Ishikawa (cell line): Measurements from ENCODE around the gene IGDCC3.

Experiments used
- CEBPB ChIP-seq: IDR thresholded peaks from 2 replicates; pipeline ENCODE4 v1.6.1; 2012
- CREB1 ChIP-seq: IDR thresholded peaks from 2 replicates; pipeline ENCODE4 v1.6.1; 2012; ENCODE audit warnings: low read depth
- EGR1 ChIP-seq: IDR thresholded peaks from 2 replicates; pipeline ENCODE4 v1.6.1; 2012
- EP300 ChIP-seq: IDR thresholded peaks from 2 replicates; pipeline ENCODE4 v1.6.1; 2012; ENCODE audit warnings: borderline replicate concordance
- FOXM1 ChIP-seq: IDR thresholded peaks from 2 replicates; pipeline ENCODE4 v1.6.1; 2012; ENCODE audit warnings: low read depth, borderline replicate concordance
- NFIC ChIP-seq: IDR thresholded peaks from 2 replicates; pipeline ENCODE4 v1.6.1; 2012
- RAD21 ChIP-seq: IDR thresholded peaks from 2 replicates; pipeline ENCODE4 v1.6.1; 2012; ENCODE audit warnings: low read depth
- TAF1 ChIP-seq: IDR thresholded peaks from 2 replicates; pipeline ENCODE4 v1.6.1; 2012; ENCODE audit warnings: low read depth, mild to moderate bottlenecking
- TCF12 ChIP-seq: IDR thresholded peaks from 2 replicates; pipeline ENCODE4 v1.6.1; 2012; ENCODE audit warnings: low read depth
- TEAD4 ChIP-seq: IDR thresholded peaks from 2 replicates; pipeline ENCODE4 v1.6.1; 2012
- YY1 ChIP-seq: IDR thresholded peaks from 2 replicates; pipeline ENCODE4 v1.6.1; 2012; ENCODE audit warnings: low read depth
- ZBTB7A ChIP-seq: IDR thresholded peaks from 2 replicates; pipeline ENCODE4 v1.6.1; 2012; ENCODE audit warnings: low read depth
- TF ChIP-seq, protein P1 (sequence below): IDR thresholded peaks from 2 replicates; pipeline ENCODE4 v1.6.1; 2012
- TF ChIP-seq, protein P2 (sequence below): IDR thresholded peaks from 2 replicates; pipeline ENCODE4 v1.6.1; 2012; ENCODE audit warnings: low read depth, mild to moderate bottlenecking
- TF ChIP-seq, protein P3 (sequence below): IDR thresholded peaks from 2 replicates; pipeline ENCODE4 v1.6.1; 2012

Gene IGDCC3

DNA sequence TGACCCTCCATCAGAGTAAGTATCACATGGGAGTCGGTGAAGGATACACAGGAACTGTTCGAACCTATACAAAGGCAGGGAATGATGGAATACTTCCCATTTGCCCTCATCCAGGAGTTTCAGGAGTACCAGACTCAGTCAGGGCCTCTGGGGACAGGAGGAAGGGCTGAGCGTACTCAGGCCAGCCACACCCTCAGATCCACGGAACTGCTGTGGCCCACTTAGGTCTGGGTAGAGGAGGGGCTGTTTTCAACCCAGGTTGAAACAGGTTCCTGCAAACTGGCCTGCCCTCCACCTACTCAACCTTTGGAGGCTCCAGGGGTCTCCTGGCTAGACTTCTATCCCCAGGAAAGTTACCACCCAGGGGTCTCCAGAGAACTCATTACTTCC, 6.7 kb upstream of the IGDCC3 start:
- no peak for TF ChIP-seq TEAD4

DNA sequence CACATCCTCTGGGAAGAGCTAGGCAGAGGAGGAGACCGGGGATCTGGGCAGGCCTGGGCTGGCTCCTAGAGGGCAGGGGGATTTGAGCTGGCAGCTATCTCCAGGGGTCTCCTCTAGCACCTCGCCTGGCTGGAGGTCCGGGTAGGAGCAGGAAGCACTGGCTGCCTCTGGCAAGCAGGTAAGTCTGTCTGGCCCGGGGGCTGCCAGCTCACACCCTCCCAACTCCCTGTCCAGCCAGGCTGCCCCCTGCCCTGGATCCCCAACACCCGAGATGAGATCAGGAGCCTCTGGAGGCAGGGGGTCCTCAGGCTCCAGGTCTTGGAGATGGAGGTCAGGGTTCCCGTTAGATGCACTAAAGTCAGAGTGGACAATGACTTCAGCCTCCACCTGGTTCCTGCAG, 6.2 kb upstream of the IGDCC3 start:
- TF ChIP-seq FOXM1 (no peak), RAD21 (no peak), TAF1 (no peak), EP300 (no peak), YY1 (no peak), EGR1 (no peak), TCF12 (no peak), TEAD4 (no peak), NFIC (no peak), ZBTB7A (no peak), CREB1 (no peak), CEBPB (no peak)
- TF ChIP-seq, protein P1, sequence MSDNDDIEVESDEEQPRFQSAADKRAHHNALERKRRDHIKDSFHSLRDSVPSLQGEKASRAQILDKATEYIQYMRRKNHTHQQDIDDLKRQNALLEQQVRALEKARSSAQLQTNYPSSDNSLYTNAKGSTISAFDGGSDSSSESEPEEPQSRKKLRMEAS: no peak
- TF ChIP-seq, protein P2, sequence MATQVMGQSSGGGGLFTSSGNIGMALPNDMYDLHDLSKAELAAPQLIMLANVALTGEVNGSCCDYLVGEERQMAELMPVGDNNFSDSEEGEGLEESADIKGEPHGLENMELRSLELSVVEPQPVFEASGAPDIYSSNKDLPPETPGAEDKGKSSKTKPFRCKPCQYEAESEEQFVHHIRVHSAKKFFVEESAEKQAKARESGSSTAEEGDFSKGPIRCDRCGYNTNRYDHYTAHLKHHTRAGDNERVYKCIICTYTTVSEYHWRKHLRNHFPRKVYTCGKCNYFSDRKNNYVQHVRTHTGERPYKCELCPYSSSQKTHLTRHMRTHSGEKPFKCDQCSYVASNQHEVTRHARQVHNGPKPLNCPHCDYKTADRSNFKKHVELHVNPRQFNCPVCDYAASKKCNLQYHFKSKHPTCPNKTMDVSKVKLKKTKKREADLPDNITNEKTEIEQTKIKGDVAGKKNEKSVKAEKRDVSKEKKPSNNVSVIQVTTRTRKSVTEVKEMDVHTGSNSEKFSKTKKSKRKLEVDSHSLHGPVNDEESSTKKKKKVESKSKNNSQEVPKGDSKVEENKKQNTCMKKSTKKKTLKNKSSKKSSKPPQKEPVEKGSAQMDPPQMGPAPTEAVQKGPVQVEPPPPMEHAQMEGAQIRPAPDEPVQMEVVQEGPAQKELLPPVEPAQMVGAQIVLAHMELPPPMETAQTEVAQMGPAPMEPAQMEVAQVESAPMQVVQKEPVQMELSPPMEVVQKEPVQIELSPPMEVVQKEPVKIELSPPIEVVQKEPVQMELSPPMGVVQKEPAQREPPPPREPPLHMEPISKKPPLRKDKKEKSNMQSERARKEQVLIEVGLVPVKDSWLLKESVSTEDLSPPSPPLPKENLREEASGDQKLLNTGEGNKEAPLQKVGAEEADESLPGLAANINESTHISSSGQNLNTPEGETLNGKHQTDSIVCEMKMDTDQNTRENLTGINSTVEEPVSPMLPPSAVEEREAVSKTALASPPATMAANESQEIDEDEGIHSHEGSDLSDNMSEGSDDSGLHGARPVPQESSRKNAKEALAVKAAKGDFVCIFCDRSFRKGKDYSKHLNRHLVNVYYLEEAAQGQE: no peak
- TF ChIP-seq, protein P3, sequence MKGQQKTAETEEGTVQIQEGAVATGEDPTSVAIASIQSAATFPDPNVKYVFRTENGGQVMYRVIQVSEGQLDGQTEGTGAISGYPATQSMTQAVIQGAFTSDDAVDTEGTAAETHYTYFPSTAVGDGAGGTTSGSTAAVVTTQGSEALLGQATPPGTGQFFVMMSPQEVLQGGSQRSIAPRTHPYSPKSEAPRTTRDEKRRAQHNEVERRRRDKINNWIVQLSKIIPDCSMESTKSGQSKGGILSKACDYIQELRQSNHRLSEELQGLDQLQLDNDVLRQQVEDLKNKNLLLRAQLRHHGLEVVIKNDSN: no peak

DNA sequence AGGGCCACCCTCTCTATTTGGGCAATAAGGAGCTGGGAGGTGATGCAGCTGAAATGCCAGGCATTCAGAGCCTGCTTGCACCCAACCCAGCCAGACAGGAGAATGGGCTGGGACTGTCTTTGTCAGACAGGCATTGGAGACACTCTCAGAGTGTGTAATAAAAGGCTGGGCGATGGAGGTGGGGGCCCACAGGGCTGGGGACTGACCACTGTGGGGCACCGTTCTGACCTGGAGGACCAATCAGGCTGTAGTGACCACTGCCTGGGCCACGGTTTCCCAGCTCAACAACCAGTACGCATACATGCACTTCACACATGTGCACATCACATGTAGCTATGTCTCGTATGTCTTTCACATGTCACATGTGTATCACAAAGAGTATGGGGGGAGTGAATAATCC, 5.7 kb upstream of the IGDCC3 start:
- TF ChIP-seq, protein P1: no peak
- TF ChIP-seq EP300: no peak

DNA sequence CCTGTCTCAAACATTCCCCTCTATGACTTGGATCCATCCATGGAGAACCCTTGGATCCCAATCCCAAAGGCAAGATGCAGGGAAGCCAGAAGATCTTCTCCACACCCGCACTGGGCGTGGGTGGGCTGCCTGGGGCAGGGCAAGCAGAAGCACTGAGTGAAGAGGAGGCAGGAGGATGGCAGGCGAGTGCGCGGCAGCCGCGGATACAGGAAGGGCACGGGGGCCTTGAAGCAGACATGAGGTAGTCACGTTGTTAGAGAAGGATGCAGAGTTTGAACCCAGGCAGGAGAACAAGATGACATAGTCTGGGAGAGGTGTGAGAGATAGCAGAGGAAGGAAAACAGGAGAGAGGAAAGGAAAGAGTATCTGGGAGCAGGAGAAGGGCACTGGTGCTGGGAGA, 5.1 kb upstream of the IGDCC3 start:
- no peak for TF ChIP-seq EP300
- TF ChIP-seq YY1: no peak
- TF ChIP-seq NFIC: no peak
- TF ChIP-seq, protein P3: no peak
- TF ChIP-seq TEAD4: no peak
- TF ChIP-seq, protein P1: no peak
- no peak for TF ChIP-seq FOXM1
- no peak for TF ChIP-seq TCF12
- TF ChIP-seq CREB1: no peak
- TF ChIP-seq RAD21: no peak
- no peak for TF ChIP-seq CEBPB
- TF ChIP-seq ZBTB7A: no peak
- no peak for TF ChIP-seq EGR1

DNA sequence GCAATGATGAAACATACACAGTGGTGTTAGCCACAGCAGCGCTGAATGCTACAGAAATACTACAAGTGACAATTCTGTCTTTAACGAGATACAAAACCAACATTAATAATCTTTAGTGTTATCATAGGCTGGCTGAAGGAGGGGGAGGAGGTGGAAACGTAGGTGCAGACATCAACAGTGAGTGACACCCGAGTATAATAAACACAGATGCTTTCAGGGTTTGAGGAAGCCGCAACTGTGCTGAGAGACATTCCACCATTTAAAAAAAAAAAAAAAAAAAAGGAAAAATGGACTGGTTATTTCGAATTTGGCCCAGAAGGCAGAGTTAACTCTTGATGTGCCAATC, 4.3 kb upstream of the IGDCC3 start:
- TF ChIP-seq RAD21 (no peak), TAF1 (no peak), EGR1 (no peak), NFIC (no peak), FOXM1 (no peak), TEAD4 (no peak), EP300 (no peak), CREB1 (no peak), YY1 (no peak), CEBPB (no peak), ZBTB7A (no peak), TCF12 (no peak)
- TF ChIP-seq, protein P2: no peak
- TF ChIP-seq, protein P1: no peak
- TF ChIP-seq, protein P3: no peak
